GM23338 (cell line): ENCODE results near the gene ZCCHC17. TPM values are rescaled to one million over a fixed set of nuclear protein-coding genes. Genes with fewer than 3 reads are reported as not detected.

Experiments
- ATAC-seq: fragments of 200-7000 bp; cut with Tn5 transposase; 3 replicates; pipeline ENCODE4 v1.9.1; 2020
- DNase-seq: peaks from one replicate; pipeline ENCODE4 v3.0.0-alpha.2; 2015; ENCODE audit warnings: low spot score
- H2AFZ ChIP-seq: fragments of 200-600 bp; sonication (generic); 2 replicates; pipeline ENCODE4 v1.8.0; 2016; ENCODE audit warnings: antibody characterized with exemption, mild to moderate bottlenecking, moderate library complexity
- H3F3A ChIP-seq: fragments of 200-600 bp; sonication (generic); replicated peaks from 2 replicates; pipeline ENCODE4 v1.8.0; 2017; ENCODE audit warnings: antibody characterized with exemption, mixed run types, low read depth
- H3K27ac ChIP-seq: fragments of 200-600 bp; sonication (generic); 2 replicates; pipeline ENCODE4 v1.6.1; 2016; ENCODE audit warnings: low read depth
- H3K27me3 ChIP-seq: fragments of 200-600 bp; sonication (generic); 2 replicates; pipeline ENCODE4 v1.8.0; 2016; ENCODE audit warnings: mild to moderate bottlenecking, mixed run types, moderate library complexity; ENCODE audit not compliant: insufficient read depth
- H3K36me3 ChIP-seq: fragments of 200-600 bp; sonication (generic); 2 replicates; pipeline ENCODE4 v1.8.0; 2016; ENCODE audit warnings: mild to moderate bottlenecking; ENCODE audit not compliant: insufficient read depth
- H3K4me1 ChIP-seq: fragments of 200-600 bp; sonication (generic); 2 replicates; pipeline ENCODE4 v1.8.0; 2016; ENCODE audit warnings: mild to moderate bottlenecking, moderate library complexity; ENCODE audit not compliant: insufficient read depth
- H3K4me2 ChIP-seq: fragments of 200-600 bp; sonication (generic); 2 replicates; pipeline ENCODE4 v1.7.1; 2017; ENCODE audit warnings: mixed run types
- H3K4me3 ChIP-seq: fragments of 200-600 bp; sonication (generic); 2 replicates; pipeline ENCODE4 v1.6.1; 2016; ENCODE audit warnings: mixed run types
- H3K79me2 ChIP-seq: fragments of 200-600 bp; sonication (generic); replicated peaks from 2 replicates; pipeline ENCODE4 v1.8.0; 2017; ENCODE audit warnings: mild to moderate bottlenecking; ENCODE audit not compliant: insufficient read depth
- H3K9me2 ChIP-seq: fragments of 200-600 bp; sonication (generic); 2 replicates; pipeline ENCODE4 v1.8.0; 2017; ENCODE audit not compliant: insufficient read depth
- H4K20me1 ChIP-seq: fragments of 200-600 bp; sonication (generic); replicated peaks from 2 replicates; pipeline ENCODE4 v1.8.0; 2017; ENCODE audit warnings: mild to moderate bottlenecking; ENCODE audit not compliant: insufficient read depth
- H3K27ac Mint-ChIP-seq: 2 replicates; pipeline ENCODE4 v1.8.0; 2020; ENCODE audit warnings: inconsistent platforms, mild to moderate bottlenecking, moderate library complexity, mixed read lengths
- H3K27me3 Mint-ChIP-seq: 3 replicates; pipeline ENCODE4 v1.8.0; 2022; ENCODE audit warnings: low read depth, mild to moderate bottlenecking, moderate library complexity, mixed read lengths, inconsistent platforms; ENCODE audit not compliant: insufficient read depth, poor library complexity
- H3K36me3 Mint-ChIP-seq: 3 replicates; pipeline ENCODE4 v1.8.0; 2021; ENCODE audit warnings: low read depth, mild to moderate bottlenecking, inconsistent platforms, moderate library complexity, mixed read lengths
- H3K4me1 Mint-ChIP-seq: 3 replicates; pipeline ENCODE4 v1.8.0; 2020; ENCODE audit warnings: mild to moderate bottlenecking, inconsistent platforms, mixed read lengths
- H3K4me3 Mint-ChIP-seq: 3 replicates; pipeline ENCODE4 v1.8.0; 2021; ENCODE audit warnings: moderate library complexity, mild to moderate bottlenecking, inconsistent platforms, mixed read lengths
- H3K9me3 Mint-ChIP-seq: 3 replicates; pipeline ENCODE4 v1.8.0; 2020; ENCODE audit warnings: moderate library complexity, mild to moderate bottlenecking, inconsistent platforms, mixed read lengths
- CTCF ChIP-seq, 2 experiments: fragments of 200-600 bp in 1 of 2; sonication (generic) in 1 of 2; conservative IDR thresholded peaks; 2 replicates each; pipeline versions ENCODE4 v1.5.1 to v1.6.1; 2016 to 2017; ENCODE audit warnings: antibody characterized with exemption in 2 of 2, low read depth in 2 of 2, mild to moderate bottlenecking in 2 of 2, moderate library complexity in 1 of 2
- EZH2phosphoT487 ChIP-seq: fragments of 200-600 bp; sonication (generic); IDR thresholded peaks from one replicate; pipeline ENCODE4 v1.8.1; 2018; ENCODE audit warnings: antibody characterized with exemption; ENCODE audit not compliant: unreplicated experiment
- JUNB ChIP-seq: IDR thresholded peaks from one replicate; pipeline ENCODE4 v1.6.1; 2016; ENCODE audit warnings: antibody characterized with exemption; ENCODE audit not compliant: unreplicated experiment
- NANOG ChIP-seq: IDR thresholded peaks from 2 replicates; pipeline ENCODE4 v1.6.1; 2016; ENCODE audit warnings: antibody characterized with exemption, borderline replicate concordance
- REST ChIP-seq: IDR thresholded peaks from one replicate; pipeline ENCODE4 v1.6.1; 2018; ENCODE audit warnings: antibody characterized with exemption; ENCODE audit not compliant: unreplicated experiment
- ZNF114 ChIP-seq: fragments of 250-450 bp; sonication (Bioruptor Pico); IDR thresholded peaks from 2 replicates; pipeline ENCODE4 v1.5.0; 2020; ENCODE audit warnings: mild to moderate bottlenecking, moderate library complexity
- polyA plus RNA-seq: library from polyadenylated mRNA; unstranded; fragments of >200 nt; fragmentation: Nextera tagmentation; extraction: Ambion mirVana; gene quantifications from 2 replicates; pipeline ENCODE4 v1.2.1, GENCODE V29; 2016
- total RNA-seq: library from RNA; depleted of rRNA; stranded (reverse); fragments of >200 nt; shearing (Covaris generic); gene quantifications from 2 replicates; pipeline ENCODE4 v1.2.3, GENCODE V29; 2014
- TF ChIP-seq, protein P1 (sequence below): fragments of 250-450 bp; sonication (Bioruptor Pico); IDR thresholded peaks from 2 replicates; pipeline ENCODE4 v1.5.0; 2020; ENCODE audit warnings: mild to moderate bottlenecking, moderate library complexity
- TF ChIP-seq, protein P2 (sequence below): IDR thresholded peaks from 2 replicates; pipeline ENCODE4 v1.6.1; 2016; ENCODE audit warnings: antibody characterized with exemption

ZCCHC17 gene
- total and polyA plus RNA-seq, 2 experiments from 2014 or later = 40.1 to 134 TPM

GRCh38 chr1:31393463-31393862 lies 96.6 kb downstream of the ZCCHC17 start (continued):
- TF ChIP-seq REST = no peak

- Histone ChIP-seq H3K36me3 (no peaks in the 10 kb centered on the region), H3K27me3 (peaks cover 3% of the 10 kb centered on the region; the same call in 1 of the 2 replicates), H3K27ac (no peak overlapping the region), H3K4me3 (peak overlapping the region; percentile 55), H3K79me2 (no peaks in the 10 kb centered on the region), H4K20me1 (no peaks in the 10 kb centered on the region; the same call in 1 of the 2 replicates), H3K4me1 (peaks cover 7% of the 10 kb centered on the region), H2AFZ (peak overlapping the region; percentile 96), H3K4me2 (peak overlapping the region; percentile 81), H3F3A (no peaks in the 10 kb centered on the region), H3K9me2 (no peaks in the 10 kb centered on the region)
- H3K27me3 Mint-ChIP-seq = peaks cover 14% of the 10 kb centered on the region
- peak; percentile 96 for ATAC-seq
- H3K27ac Mint-ChIP-seq = no peak overlapping the region
- H3K4me3 Mint-ChIP-seq = peak overlapping the region; percentile 65
- H3K4me1 Mint-ChIP-seq = peaks cover 10% of the 10 kb centered on the region
- DNase-seq = peak; percentile 98
- no peaks in the 10 kb centered on the region for H3K36me3 Mint-ChIP-seq
- H3K9me3 Mint-ChIP-seq = no peaks in the 10 kb centered on the region
- TF ChIP-seq ZNF114 (no peak), NANOG (no peak), JUNB (no peak), EZH2phosphoT487 (no peak), CTCF (conservative IDR thresholded peaks at IDR 0.05; ENCODE audit: low read depth in 2 of 2) (peak; percentile 79 to 89)
- TF ChIP-seq, protein P1, sequence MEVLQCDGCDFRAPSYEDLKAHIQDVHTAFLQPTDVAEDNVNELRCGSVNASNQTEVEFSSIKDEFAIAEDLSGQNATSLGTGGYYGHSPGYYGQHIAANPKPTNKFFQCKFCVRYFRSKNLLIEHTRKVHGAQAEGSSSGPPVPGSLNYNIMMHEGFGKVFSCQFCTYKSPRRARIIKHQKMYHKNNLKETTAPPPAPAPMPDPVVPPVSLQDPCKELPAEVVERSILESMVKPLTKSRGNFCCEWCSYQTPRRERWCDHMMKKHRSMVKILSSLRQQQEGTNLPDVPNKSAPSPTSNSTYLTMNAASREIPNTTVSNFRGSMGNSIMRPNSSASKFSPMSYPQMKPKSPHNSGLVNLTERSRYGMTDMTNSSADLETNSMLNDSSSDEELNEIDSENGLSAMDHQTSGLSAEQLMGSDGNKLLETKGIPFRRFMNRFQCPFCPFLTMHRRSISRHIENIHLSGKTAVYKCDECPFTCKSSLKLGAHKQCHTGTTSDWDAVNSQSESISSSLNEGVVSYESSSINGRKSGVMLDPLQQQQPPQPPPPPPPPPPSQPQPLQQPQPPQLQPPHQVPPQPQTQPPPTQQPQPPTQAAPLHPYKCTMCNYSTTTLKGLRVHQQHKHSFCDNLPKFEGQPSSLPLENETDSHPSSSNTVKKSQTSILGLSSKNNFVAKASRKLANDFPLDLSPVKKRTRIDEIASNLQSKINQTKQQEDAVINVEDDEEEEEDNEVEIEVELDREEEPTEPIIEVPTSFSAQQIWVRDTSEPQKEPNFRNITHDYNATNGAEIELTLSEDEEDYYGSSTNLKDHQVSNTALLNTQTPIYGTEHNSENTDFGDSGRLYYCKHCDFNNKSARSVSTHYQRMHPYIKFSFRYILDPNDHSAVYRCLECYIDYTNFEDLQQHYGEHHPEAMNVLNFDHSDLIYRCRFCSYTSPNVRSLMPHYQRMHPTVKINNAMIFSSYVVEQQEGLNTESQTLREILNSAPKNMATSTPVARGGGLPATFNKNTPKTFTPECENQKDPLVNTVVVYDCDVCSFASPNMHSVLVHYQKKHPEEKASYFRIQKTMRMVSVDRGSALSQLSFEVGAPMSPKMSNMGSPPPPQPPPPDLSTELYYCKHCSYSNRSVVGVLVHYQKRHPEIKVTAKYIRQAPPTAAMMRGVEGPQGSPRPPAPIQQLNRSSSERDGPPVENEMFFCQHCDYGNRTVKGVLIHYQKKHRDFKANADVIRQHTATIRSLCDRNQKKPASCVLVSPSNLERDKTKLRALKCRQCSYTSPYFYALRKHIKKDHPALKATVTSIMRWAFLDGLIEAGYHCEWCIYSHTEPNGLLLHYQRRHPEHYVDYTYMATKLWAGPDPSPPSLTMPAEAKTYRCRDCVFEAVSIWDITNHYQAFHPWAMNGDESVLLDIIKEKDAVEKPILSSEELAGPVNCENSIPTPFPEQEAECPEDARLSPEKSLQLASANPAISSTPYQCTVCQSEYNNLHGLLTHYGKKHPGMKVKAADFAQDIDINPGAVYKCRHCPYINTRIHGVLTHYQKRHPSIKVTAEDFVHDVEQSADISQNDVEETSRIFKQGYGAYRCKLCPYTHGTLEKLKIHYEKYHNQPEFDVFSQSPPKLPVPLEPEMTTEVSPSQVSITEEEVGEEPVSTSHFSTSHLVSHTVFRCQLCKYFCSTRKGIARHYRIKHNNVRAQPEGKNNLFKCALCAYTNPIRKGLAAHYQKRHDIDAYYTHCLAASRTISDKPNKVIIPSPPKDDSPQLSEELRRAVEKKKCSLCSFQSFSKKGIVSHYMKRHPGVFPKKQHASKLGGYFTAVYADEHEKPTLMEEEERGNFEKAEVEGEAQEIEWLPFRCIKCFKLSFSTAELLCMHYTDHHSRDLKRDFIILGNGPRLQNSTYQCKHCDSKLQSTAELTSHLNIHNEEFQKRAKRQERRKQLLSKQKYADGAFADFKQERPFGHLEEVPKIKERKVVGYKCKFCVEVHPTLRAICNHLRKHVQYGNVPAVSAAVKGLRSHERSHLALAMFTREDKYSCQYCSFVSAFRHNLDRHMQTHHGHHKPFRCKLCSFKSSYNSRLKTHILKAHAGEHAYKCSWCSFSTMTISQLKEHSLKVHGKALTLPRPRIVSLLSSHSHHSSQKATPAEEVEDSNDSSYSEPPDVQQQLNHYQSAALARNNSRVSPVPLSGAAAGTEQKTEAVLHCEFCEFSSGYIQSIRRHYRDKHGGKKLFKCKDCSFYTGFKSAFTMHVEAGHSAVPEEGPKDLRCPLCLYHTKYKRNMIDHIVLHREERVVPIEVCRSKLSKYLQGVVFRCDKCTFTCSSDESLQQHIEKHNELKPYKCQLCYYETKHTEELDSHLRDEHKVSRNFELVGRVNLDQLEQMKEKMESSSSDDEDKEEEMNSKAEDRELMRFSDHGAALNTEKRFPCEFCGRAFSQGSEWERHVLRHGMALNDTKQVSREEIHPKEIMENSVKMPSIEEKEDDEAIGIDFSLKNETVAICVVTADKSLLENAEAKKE (CRISPR knock-in tag) = no peak
- TF ChIP-seq, protein P2, sequence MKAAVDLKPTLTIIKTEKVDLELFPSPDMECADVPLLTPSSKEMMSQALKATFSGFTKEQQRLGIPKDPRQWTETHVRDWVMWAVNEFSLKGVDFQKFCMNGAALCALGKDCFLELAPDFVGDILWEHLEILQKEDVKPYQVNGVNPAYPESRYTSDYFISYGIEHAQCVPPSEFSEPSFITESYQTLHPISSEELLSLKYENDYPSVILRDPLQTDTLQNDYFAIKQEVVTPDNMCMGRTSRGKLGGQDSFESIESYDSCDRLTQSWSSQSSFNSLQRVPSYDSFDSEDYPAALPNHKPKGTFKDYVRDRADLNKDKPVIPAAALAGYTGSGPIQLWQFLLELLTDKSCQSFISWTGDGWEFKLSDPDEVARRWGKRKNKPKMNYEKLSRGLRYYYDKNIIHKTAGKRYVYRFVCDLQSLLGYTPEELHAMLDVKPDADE = no peak
Observed at GRCh38 chr1:31394584-31395193, 97.9 kb downstream of the ZCCHC17 start.
